HEK293 (cell line): ENCODE data around the gene TBCEL.

Experiments
- CTCF ChIA-PET: fragments of 350-600 bp; formaldehyde crosslinking; extraction: SDS; loops from one replicate; lab custom pipeline; 2021; ENCODE audit warnings: antibody characterized with exemption; lab: Yijun Ruan, JAX
- POLR2A ChIA-PET: fragments of 300-600 bp; formaldehyde crosslinking; extraction: SDS; loops from one replicate; lab custom pipeline; 2020; ENCODE audit warnings: antibody characterized with exemption, inconsistent platforms; lab: Yijun Ruan, JAX
- H3K27ac ChIP-seq: fragments of 200-500 bp; sonication (Bioruptor generic); 2 replicates; pipeline ENCODE4 v1.5.1; 2014; ENCODE audit warnings: low read depth, low read length, control low read depth, inconsistent platforms; ENCODE audit errors: extremely low read depth
- H3K36me3 ChIP-seq, 2 experiments: fragments of 200-500 bp in 1 of 2; sonication (Bioruptor generic) in 1 of 2; 1 replicate in 1 of 2; 2 replicates in 1 of 2; pipeline ENCODE4 v1.5.1; 2014 to 2017; ENCODE audit warnings: inconsistent platforms in 2 of 2, low read length in 2 of 2; ENCODE audit not compliant: control insufficient read depth in 2 of 2, insufficient read depth in 1 of 2
- H3K4me1 ChIP-seq: fragments of 200-500 bp; sonication (Bioruptor generic); 2 replicates; pipeline ENCODE4 v1.5.1; 2014; ENCODE audit warnings: mild to moderate bottlenecking, low read length, inconsistent platforms; ENCODE audit not compliant: control insufficient read depth, insufficient read depth
- H3K4me3 ChIP-seq: 2 replicates; pipeline ENCODE4 v1.5.1; 2011; ENCODE audit warnings: low read depth, mild to moderate bottlenecking, control low read depth, low read length, moderate library complexity
- H3K9me3 ChIP-seq: fragments of 200-500 bp; sonication (Bioruptor generic); 2 replicates; pipeline ENCODE4 v1.5.1; 2014; ENCODE audit warnings: low read depth, low read length, inconsistent platforms; ENCODE audit not compliant: control insufficient read depth, insufficient read depth
- BCL11A ChIP-seq: fragments of 450-650 bp; formaldehyde crosslinking; IDR thresholded peaks from 2 replicates; pipeline ENCODE4 v1.5.1; 2016; ENCODE audit warnings: low read depth, missing biosample characterization, missing genetic modification characterization
- GLIS1 ChIP-seq: fragments of 450-650 bp; formaldehyde crosslinking; IDR thresholded peaks from 2 replicates; pipeline ENCODE4 v1.5.1; 2016; ENCODE audit warnings: missing biosample characterization, missing genetic modification characterization
- GLIS2 ChIP-seq: fragments of 450-650 bp; formaldehyde crosslinking; IDR thresholded peaks from 2 replicates; pipeline ENCODE4 v1.5.1; 2016; ENCODE audit warnings: missing biosample characterization, missing genetic modification characterization
- HOXC10 ChIP-seq: sonication (generic); formaldehyde crosslinking; IDR thresholded peaks from 2 replicates; pipeline ENCODE4 v1.8.1; 2023; ENCODE audit warnings: mild to moderate bottlenecking, missing genetic modification reagents
- KLF1 ChIP-seq: fragments of 450-650 bp; formaldehyde crosslinking; IDR thresholded peaks from 2 replicates; pipeline ENCODE4 v1.5.1; 2016; ENCODE audit warnings: missing biosample characterization, missing genetic modification characterization
- MZF1 ChIP-seq: fragments of 450-650 bp; formaldehyde crosslinking; IDR thresholded peaks from 2 replicates; pipeline ENCODE4 v1.5.1; 2017; ENCODE audit warnings: missing biosample characterization, missing genetic modification characterization, borderline replicate concordance
- OSR2 ChIP-seq: fragments of 450-650 bp; formaldehyde crosslinking; IDR thresholded peaks from 2 replicates; pipeline ENCODE4 v1.5.1; 2016; ENCODE audit warnings: missing biosample characterization, missing genetic modification characterization
- ZNF112 ChIP-seq: fragments of 450-650 bp; formaldehyde crosslinking; IDR thresholded peaks from 2 replicates; pipeline ENCODE4 v1.5.0; 2017; ENCODE audit warnings: missing biosample characterization, missing genetic modification characterization
- ZNF114 ChIP-seq: fragments of 450-650 bp; formaldehyde crosslinking; IDR thresholded peaks from 2 replicates; pipeline ENCODE4 v1.5.0; 2017; ENCODE audit warnings: missing biosample characterization, missing genetic modification characterization
- ZNF146 ChIP-seq: fragments of 450-650 bp; formaldehyde crosslinking; IDR thresholded peaks from 2 replicates; pipeline ENCODE4 v1.5.1; 2016; ENCODE audit warnings: missing biosample characterization, missing genetic modification characterization
- ZNF157 ChIP-seq: fragments of 450-650 bp; formaldehyde crosslinking; IDR thresholded peaks from 2 replicates; pipeline ENCODE4 v1.5.1; 2016; ENCODE audit warnings: missing biosample characterization, missing genetic modification characterization
- ZNF174 ChIP-seq: fragments of 450-650 bp; formaldehyde crosslinking; IDR thresholded peaks from 2 replicates; pipeline ENCODE4 v1.5.0; 2017; ENCODE audit warnings: missing biosample characterization, mild to moderate bottlenecking, missing genetic modification characterization
- ZNF221 ChIP-seq: fragments of 450-650 bp; formaldehyde crosslinking; IDR thresholded peaks from 2 replicates; pipeline ENCODE4 v1.5.1; 2017; ENCODE audit warnings: missing biosample characterization, missing genetic modification characterization, borderline replicate concordance
- ZNF324 ChIP-seq: fragments of 450-650 bp; formaldehyde crosslinking; IDR thresholded peaks from 2 replicates; pipeline ENCODE4 v1.5.1; 2016; ENCODE audit warnings: missing biosample characterization, missing genetic modification characterization
- ZNF350 ChIP-seq: fragments of 450-650 bp; formaldehyde crosslinking; IDR thresholded peaks from 2 replicates; pipeline ENCODE4 v1.5.0; 2017; ENCODE audit warnings: missing biosample characterization, mild to moderate bottlenecking, missing genetic modification characterization
- ZNF354C ChIP-seq: fragments of 450-650 bp; formaldehyde crosslinking; IDR thresholded peaks from 2 replicates; pipeline ENCODE4 v1.5.1; 2016; ENCODE audit warnings: missing biosample characterization, missing genetic modification characterization, low read depth, borderline replicate concordance
- ZNF426 ChIP-seq: fragments of 450-650 bp; formaldehyde crosslinking; IDR thresholded peaks from 2 replicates; pipeline ENCODE4 v1.5.1; 2017; ENCODE audit warnings: missing biosample characterization, missing genetic modification characterization, mild to moderate bottlenecking, inconsistent platforms, moderate library complexity
- ZNF664 ChIP-seq: fragments of 450-650 bp; formaldehyde crosslinking; IDR thresholded peaks from 2 replicates; pipeline ENCODE4 v1.5.1; 2016; ENCODE audit warnings: missing biosample characterization, missing genetic modification characterization
- ZNF785 ChIP-seq: fragments of 450-650 bp; formaldehyde crosslinking; IDR thresholded peaks from 2 replicates; pipeline ENCODE4 v1.5.1; 2016; ENCODE audit warnings: missing biosample characterization, missing genetic modification characterization
- TF ChIP-seq, protein P1 (sequence below): fragments of 450-650 bp; formaldehyde crosslinking; IDR thresholded peaks from 2 replicates; pipeline ENCODE4 v1.5.1; 2016; ENCODE audit warnings: missing biosample characterization, missing genetic modification characterization
- TF ChIP-seq, protein P2 (sequence below): fragments of 450-650 bp; formaldehyde crosslinking; IDR thresholded peaks from 2 replicates; pipeline ENCODE4 v1.5.1; 2016; ENCODE audit warnings: missing biosample characterization, missing genetic modification characterization, borderline replicate concordance
- TF ChIP-seq, protein P3 (sequence below): fragments of 450-650 bp; formaldehyde crosslinking; optimal IDR thresholded peaks from 2 replicates; pipeline ENCODE3; 2016; ENCODE audit warnings: missing biosample characterization, mild to moderate bottlenecking, missing genetic modification characterization
- TF ChIP-seq, protein P4 (sequence below): fragments of 450-650 bp; formaldehyde crosslinking; conservative IDR thresholded peaks from 2 replicates; pipeline ENCODE4 v1.5.1; 2016; ENCODE audit warnings: low read depth, missing biosample characterization, missing genetic modification characterization

Gene TBCEL

DNA sequence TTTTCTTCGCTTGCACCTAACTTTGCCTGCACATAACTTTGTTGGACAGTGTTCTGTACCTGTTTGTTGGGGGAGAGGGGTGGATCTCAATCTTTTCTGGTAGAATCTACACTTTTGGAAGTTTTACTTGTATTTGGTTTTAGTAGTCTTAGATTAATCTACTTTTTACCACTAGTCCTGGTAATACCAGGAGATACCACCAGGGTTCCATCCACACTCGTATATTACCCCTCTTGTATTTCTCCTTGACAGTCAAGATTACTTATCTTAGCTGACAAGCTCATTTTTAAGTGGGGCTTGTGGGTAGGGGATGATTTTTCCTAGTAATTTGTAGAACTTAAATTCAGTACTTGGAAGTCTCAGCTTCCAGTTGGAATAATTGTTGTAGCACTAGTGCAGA, 39.8 kb downstream of the TBCEL start:
- H3K4me1 ChIP-seq, result peaks cover 10% of the 10 kb centered on the region; the same call in 1 of the 2 replicates
- no peak overlapping the region for H3K27ac ChIP-seq
- H3K4me3 ChIP-seq, result no peak overlapping the region
- CTCF ChIA-PET, result interaction anchor here (0.6 to 2.0 kb wide), 8 partner anchors 9 to 126 kb away, joined by 3 to 12 read pairs (median 4); no protein-coding TSS in a partner anchor
- H3K9me3 ChIP-seq, result no peaks in the 10 kb centered on the region
- POLR2A ChIA-PET, result no interaction called here
- TF ChIP-seq, protein P1, sequence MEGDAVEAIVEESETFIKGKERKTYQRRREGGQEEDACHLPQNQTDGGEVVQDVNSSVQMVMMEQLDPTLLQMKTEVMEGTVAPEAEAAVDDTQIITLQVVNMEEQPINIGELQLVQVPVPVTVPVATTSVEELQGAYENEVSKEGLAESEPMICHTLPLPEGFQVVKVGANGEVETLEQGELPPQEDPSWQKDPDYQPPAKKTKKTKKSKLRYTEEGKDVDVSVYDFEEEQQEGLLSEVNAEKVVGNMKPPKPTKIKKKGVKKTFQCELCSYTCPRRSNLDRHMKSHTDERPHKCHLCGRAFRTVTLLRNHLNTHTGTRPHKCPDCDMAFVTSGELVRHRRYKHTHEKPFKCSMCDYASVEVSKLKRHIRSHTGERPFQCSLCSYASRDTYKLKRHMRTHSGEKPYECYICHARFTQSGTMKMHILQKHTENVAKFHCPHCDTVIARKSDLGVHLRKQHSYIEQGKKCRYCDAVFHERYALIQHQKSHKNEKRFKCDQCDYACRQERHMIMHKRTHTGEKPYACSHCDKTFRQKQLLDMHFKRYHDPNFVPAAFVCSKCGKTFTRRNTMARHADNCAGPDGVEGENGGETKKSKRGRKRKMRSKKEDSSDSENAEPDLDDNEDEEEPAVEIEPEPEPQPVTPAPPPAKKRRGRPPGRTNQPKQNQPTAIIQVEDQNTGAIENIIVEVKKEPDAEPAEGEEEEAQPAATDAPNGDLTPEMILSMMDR (tag by site-specific recombination), result no peak
- TF ChIP-seq ZNF785 (tag by site-specific recombination), result no peak
- no peak for TF ChIP-seq BCL11A
- no peak for TF ChIP-seq KLF1 (tag by site-specific recombination)
- no peak for TF ChIP-seq ZNF157 (tag by site-specific recombination)
- TF ChIP-seq ZNF354C (tag by site-specific recombination), result no peak
- no peak for TF ChIP-seq ZNF146 (tag by site-specific recombination)
- TF ChIP-seq HOXC10, result no peak
- TF ChIP-seq ZNF112 (tag by site-specific recombination), result no peak
- no peak for TF ChIP-seq ZNF664 (tag by site-specific recombination)
- TF ChIP-seq, protein P2, sequence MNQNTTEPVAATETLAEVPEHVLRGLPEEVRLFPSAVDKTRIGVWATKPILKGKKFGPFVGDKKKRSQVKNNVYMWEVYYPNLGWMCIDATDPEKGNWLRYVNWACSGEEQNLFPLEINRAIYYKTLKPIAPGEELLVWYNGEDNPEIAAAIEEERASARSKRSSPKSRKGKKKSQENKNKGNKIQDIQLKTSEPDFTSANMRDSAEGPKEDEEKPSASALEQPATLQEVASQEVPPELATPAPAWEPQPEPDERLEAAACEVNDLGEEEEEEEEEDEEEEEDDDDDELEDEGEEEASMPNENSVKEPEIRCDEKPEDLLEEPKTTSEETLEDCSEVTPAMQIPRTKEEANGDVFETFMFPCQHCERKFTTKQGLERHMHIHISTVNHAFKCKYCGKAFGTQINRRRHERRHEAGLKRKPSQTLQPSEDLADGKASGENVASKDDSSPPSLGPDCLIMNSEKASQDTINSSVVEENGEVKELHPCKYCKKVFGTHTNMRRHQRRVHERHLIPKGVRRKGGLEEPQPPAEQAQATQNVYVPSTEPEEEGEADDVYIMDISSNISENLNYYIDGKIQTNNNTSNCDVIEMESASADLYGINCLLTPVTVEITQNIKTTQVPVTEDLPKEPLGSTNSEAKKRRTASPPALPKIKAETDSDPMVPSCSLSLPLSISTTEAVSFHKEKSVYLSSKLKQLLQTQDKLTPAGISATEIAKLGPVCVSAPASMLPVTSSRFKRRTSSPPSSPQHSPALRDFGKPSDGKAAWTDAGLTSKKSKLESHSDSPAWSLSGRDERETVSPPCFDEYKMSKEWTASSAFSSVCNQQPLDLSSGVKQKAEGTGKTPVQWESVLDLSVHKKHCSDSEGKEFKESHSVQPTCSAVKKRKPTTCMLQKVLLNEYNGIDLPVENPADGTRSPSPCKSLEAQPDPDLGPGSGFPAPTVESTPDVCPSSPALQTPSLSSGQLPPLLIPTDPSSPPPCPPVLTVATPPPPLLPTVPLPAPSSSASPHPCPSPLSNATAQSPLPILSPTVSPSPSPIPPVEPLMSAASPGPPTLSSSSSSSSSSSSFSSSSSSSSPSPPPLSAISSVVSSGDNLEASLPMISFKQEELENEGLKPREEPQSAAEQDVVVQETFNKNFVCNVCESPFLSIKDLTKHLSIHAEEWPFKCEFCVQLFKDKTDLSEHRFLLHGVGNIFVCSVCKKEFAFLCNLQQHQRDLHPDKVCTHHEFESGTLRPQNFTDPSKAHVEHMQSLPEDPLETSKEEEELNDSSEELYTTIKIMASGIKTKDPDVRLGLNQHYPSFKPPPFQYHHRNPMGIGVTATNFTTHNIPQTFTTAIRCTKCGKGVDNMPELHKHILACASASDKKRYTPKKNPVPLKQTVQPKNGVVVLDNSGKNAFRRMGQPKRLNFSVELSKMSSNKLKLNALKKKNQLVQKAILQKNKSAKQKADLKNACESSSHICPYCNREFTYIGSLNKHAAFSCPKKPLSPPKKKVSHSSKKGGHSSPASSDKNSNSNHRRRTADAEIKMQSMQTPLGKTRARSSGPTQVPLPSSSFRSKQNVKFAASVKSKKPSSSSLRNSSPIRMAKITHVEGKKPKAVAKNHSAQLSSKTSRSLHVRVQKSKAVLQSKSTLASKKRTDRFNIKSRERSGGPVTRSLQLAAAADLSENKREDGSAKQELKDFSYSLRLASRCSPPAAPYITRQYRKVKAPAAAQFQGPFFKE (tag by site-specific recombination), result no peak
- TF ChIP-seq, protein P3, sequence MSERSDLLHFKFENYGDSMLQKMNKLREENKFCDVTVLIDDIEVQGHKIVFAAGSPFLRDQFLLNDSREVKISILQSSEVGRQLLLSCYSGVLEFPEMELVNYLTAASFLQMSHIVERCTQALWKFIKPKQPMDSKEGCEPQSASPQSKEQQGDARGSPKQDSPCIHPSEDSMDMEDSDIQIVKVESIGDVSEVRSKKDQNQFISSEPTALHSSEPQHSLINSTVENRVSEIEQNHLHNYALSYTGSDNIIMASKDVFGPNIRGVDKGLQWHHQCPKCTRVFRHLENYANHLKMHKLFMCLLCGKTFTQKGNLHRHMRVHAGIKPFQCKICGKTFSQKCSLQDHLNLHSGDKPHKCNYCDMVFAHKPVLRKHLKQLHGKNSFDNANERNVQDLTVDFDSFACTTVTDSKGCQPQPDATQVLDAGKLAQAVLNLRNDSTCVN (tag by site-specific recombination), result no peak
- peaks cover 0 to 42% of the 10 kb centered on the region in 2 experiments for H3K36me3 ChIP-seq

DNA sequence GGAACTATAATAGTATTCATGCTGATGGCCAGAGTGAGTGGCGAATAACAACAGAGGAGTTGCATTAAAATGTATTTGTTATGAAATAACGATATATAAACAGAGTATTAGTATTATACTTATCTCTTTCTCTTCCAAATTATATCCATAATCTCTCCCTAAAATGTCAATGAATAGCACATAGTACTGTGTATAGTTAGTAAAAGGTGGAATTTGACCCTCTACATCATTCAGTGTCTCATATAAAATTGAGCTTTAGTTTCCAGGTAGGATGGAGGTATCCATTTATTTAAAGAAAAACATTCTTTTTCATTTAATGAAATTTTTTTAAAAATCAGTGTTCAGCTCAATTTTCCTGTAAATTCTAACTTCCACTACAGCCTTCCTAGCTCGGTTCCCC, 42.7 kb downstream of the TBCEL start:
- Histone ChIP-seq H3K27ac (no peak overlapping the region), H3K4me1 (peaks cover 10% of the 10 kb centered on the region; the same call in 1 of the 2 replicates), H3K36me3 (peaks cover 0 to 39% of the 10 kb centered on the region in 2 experiments; a peak in 2 of 3 replicates), H3K4me3 (no peak overlapping the region), H3K9me3 (no peaks in the 10 kb centered on the region)
- ChIA-PET POLR2A (no interaction called here), CTCF (interaction anchor here (0.6 to 1.5 kb wide), 3 partner anchors 14 to 128 kb away, joined by 3 to 4 read pairs (median 3); no protein-coding TSS in a partner anchor)
- TF ChIP-seq GLIS1 (tag by site-specific recombination), result no peak
- TF ChIP-seq ZNF426 (tag by site-specific recombination), result no peak
- TF ChIP-seq ZNF174 (tag by site-specific recombination), result no peak
- no peak for TF ChIP-seq ZNF324 (tag by site-specific recombination)
- TF ChIP-seq, protein P4, sequence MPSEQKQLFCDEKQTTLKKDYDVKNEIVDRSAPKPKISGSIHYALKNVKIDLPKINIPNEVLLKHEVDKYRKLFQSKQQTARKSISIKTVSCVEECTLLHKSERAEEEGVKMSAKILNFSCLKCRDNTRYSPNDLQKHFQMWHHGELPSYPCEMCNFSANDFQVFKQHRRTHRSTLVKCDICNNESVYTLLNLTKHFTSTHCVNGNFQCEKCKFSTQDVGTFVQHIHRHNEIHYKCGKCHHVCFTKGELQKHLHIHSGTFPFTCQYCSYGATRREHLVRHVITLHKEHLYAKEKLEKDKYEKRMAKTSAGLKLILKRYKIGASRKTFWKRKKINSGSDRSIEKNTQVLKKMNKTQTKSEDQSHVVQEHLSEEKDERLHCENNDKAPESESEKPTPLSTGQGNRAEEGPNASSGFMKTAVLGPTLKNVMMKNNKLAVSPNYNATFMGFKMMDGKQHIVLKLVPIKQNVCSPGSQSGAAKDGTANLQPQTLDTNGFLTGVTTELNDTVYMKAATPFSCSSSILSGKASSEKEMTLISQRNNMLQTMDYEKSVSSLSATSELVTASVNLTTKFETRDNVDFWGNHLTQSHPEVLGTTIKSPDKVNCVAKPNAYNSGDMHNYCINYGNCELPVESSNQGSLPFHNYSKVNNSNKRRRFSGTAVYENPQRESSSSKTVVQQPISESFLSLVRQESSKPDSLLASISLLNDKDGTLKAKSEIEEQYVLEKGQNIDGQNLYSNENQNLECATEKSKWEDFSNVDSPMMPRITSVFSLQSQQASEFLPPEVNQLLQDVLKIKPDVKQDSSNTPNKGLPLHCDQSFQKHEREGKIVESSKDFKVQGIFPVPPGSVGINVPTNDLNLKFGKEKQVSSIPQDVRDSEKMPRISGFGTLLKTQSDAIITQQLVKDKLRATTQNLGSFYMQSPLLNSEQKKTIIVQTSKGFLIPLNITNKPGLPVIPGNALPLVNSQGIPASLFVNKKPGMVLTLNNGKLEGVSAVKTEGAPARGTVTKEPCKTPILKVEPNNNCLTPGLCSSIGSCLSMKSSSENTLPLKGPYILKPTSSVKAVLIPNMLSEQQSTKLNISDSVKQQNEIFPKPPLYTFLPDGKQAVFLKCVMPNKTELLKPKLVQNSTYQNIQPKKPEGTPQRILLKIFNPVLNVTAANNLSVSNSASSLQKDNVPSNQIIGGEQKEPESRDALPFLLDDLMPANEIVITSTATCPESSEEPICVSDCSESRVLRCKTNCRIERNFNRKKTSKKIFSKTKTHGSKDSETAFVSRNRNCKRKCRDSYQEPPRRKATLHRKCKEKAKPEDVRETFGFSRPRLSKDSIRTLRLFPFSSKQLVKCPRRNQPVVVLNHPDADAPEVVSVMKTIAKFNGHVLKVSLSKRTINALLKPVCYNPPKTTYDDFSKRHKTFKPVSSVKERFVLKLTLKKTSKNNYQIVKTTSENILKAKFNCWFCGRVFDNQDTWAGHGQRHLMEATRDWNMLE (tag by site-specific recombination), result no peak
- no peak for TF ChIP-seq OSR2 (tag by site-specific recombination)
- TF ChIP-seq ZNF350 (tag by site-specific recombination), result no peak
- no peak for TF ChIP-seq ZNF114 (tag by site-specific recombination)
- no peak for TF ChIP-seq MZF1 (tag by site-specific recombination)
- TF ChIP-seq ZNF221 (tag by site-specific recombination), result no peak
- TF ChIP-seq GLIS2 (tag by site-specific recombination), result no peak
